ENCODE measurements around the gene PRDM2.

PRDM2 gene

DNA sequence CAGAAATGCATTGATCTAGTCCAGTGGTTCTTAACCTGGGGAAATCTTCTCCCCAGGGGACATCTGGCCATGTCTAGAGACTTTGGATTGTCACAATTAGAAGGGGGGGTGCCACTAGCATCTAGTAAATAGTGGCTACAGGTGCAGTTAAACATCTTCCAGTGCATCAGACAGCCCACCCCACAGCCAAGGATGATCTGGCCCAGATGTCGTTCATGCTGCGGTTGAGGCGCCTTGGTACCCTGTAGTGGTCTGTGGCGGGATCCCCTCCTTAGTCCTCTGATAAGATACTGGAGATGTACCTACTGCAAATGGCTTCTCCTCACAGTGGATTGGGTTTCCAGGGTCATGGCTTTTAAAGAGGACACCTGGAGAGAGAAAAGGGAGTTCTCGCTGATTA, 69.8 kb downstream of the PRDM2 start:
- DNase-seq: no peak

DNA sequence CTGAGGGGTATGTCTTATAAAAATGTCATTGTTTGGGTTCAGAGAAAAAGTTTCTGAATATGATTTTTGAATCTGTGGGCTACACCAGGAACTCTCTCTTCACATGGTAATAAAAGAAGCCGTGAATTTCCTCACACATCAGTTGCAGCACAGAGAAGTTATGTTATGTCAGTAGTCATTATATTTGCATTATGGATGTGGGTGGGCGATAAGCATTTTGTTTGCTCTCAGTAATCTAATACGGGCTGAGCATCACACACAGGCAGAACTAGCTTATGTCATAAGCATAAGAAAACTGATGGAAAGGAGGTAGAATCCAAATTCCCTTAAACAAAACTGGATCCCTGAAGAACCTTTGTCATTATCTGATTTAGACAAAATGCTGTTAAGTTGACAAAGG, 70.8 kb downstream of the PRDM2 start:
- no peak for DNase-seq

DNA sequence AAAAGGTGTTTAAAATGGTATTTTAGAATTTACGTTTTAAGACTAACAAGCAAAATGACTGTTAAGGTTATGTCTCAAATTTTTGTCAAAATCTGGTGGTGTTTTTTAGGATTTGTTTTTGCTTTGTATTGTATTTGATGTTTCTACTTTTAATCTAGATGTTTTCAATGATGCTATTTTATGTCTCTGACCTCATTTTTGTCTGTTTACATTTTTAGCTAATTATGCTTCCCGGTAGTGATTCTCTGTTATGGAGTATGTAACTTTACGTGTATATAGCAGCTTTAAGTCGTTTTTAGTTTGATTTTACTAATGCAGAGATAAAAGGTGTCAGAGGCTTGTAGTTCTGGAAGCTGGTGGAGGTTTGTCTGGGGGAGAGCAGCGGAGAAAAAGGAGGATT, 71.8 kb downstream of the PRDM2 start:
- DNase-seq: no peak

DNA sequence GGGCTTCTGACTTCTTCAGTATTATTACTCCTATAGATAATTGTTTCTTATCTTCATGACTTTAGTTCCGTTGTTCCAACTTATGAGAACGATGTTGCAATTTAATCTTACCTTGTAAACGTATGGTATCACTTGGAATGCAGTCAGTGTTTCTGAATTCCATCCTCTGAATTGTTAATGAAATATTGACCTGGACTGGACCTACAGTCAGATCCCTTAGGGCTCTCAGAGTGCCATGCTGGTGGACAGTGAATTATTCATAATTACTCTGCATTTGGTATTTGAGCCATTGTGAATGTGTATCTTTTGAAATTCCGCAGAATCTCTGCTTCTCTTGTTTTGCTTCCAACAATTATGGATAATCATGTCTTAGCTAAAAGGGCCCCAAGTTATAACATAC, 72.3 kb downstream of the PRDM2 start:
- DNase-seq: no peak

DNA sequence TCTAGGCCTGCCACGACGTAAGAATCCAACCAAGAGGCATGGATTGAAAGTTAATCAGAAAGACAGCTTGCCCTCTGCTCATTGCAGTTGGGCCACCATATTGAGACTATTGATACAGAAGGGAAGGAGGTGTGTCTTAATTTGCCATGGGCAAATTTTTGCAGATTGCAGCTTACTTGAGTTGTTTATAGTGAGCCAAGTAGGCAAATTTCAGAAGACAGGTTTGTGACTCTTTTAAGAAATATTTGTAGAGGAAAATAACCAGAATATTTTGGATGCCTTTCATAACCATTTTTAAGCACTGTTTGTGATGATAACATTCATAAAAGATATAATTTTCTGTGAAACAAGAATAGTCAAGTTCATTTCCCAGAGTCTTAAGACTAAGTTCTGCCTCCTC, 74.1 kb downstream of the PRDM2 start:
- DNase-seq: no peak

DNA sequence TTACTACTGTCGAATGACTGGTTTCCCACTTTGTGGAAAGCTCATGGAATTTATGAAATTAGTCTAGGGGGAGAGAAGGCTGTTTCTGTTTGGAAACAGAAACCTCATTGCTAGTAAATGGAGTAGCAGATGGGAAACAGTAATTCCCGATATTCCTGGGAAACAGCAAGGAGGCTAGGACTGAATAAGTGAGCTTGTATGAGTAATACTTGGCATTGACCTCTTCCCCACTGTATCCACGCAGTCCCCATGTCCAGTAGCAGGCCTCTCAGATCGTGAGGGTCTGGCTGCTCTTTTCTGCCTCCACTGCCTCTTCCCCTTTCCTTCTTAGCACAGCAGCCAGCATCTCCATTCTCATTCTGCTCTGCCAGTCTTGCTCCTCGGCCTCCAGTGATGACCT, 75.5 kb downstream of the PRDM2 start:
- DNase-seq: no peak

DNA sequence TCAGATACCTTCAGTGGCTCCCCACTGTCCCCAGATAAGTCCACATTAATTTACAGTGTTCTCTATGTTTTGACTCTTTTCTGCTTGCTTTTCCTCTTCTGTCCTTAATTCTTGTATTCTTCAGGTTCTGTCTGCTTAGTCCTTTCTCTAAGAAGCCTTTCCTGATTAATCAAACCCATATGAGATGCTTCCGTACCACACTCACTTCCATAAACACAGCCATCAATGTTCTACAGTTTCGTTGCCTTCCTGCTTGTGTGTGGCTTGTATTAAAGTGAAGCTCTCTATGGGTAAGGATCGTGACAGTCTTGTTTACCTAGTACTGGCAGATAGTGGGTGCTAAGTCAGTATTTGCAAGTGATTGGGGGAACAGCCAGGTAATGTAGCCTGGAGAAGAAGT, 75.9 kb downstream of the PRDM2 start:
- no peak for DNase-seq

DNA sequence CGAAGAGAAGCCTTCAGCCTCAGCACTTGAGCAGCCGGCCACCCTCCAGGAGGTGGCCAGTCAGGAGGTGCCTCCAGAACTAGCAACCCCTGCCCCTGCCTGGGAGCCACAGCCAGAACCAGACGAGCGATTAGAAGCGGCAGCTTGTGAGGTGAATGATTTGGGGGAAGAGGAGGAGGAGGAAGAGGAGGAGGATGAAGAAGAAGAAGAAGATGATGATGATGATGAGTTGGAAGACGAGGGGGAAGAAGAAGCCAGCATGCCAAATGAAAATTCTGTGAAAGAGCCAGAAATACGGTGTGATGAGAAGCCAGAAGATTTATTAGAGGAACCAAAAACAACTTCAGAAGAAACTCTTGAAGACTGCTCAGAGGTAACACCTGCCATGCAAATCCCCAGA, 78.4 kb downstream of the PRDM2 start:
- DNase-seq: no peak

DNA sequence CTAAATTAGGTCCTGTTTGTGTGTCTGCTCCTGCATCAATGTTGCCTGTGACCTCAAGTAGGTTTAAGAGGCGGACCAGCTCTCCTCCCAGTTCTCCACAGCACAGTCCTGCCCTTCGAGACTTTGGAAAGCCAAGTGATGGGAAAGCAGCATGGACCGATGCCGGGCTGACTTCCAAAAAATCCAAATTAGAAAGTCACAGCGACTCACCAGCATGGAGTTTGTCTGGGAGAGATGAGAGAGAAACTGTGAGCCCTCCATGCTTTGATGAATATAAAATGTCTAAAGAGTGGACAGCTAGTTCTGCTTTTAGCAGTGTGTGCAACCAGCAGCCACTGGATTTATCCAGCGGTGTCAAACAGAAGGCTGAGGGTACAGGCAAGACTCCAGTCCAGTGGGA, 79.9 kb downstream of the PRDM2 start:
- no peak for DNase-seq

DNA sequence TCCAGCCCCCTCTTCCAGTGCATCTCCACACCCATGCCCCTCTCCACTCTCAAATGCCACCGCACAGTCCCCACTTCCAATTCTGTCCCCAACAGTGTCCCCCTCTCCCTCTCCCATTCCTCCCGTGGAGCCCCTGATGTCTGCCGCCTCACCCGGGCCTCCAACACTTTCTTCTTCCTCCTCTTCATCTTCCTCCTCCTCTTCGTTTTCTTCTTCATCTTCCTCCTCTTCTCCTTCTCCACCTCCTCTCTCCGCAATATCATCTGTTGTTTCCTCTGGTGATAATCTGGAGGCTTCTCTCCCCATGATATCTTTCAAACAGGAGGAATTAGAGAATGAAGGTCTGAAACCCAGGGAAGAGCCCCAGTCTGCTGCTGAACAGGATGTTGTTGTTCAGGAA, 80.8 kb downstream of the PRDM2 start:
- DNase-seq: no peak

DNA sequence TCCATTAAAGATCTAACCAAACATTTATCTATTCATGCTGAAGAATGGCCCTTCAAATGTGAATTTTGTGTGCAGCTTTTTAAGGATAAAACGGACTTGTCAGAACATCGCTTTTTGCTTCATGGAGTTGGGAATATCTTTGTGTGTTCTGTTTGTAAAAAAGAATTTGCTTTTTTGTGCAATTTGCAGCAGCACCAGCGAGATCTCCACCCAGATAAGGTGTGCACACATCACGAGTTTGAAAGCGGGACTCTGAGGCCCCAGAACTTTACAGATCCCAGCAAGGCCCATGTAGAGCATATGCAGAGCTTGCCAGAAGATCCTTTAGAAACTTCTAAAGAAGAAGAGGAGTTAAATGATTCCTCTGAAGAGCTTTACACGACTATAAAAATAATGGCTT, 81.2 kb downstream of the PRDM2 start:
- DNase-seq: no peak

DNA sequence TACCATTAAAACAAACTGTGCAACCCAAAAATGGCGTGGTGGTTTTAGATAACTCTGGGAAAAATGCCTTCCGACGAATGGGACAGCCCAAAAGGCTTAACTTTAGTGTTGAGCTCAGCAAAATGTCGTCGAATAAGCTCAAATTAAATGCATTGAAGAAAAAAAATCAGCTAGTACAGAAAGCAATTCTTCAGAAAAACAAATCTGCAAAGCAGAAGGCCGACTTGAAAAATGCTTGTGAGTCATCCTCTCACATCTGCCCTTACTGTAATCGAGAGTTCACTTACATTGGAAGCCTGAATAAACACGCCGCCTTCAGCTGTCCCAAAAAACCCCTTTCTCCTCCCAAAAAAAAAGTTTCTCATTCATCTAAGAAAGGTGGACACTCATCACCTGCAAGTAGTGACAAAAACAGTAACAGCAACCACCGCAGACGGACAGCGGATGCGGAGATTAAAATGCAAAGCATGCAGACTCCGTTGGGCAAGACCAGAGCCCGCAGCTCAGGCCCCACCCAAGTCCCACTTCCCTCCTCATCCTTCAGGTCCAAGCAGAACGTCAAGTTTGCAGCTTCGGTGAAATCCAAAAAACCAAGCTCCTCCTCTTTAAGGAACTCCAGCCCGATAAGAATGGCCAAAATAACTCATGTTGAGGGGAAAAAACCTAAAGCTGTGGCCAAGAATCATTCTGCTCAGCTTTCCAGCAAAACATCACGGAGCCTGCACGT, 82.1 kb downstream of the PRDM2 start:
- no peak for DNase-seq

DNA sequence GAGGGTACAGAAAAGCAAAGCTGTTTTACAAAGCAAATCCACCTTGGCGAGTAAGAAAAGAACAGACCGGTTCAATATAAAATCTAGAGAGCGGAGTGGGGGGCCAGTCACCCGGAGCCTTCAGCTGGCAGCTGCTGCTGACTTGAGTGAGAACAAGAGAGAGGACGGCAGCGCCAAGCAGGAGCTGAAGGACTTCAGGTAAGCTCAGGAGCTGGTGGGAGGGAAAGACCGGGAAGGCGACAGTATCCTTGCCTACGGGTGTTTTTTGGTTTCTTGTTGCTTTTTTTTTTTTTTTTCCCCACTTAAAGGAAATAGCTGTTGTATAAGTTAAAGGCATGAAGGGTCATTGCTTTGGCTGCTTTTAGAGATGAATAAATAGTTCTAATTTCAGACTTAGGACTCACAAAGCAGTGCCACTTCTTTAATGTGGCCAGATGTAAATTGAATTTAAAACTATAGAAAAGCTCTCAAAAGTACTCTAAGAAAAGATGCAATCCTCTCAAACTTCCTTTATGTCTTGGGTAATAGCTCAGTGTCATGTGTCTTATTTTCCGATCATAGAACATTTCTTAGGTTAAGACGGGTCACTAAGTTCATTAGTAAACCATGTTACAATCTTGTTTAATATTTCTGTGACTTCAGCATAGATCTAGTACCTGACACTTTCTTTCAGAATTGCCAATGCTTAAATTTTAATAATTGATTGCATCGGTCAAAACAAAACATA, 82.8 kb downstream of the PRDM2 start:
- no peak for DNase-seq

DNA sequence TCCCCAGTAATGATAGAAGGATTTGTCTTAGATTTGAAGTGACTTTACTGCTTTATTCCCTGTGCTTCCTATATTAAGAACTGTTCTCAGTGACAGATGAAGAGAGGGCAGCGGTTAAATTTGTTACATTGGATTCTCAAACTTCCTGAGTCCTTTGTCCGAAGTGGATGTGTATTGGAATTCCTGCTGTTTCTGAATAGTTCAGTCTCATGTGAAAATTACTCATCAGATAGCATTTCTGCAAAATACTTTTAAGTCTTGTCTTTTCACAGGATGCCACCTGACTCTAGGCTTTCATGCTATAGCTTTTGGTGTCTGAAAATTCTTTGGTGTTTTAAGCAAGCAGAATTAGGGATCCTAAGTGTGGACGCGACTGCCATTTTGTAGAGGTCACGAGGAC, 83.6 kb downstream of the PRDM2 start:
- no peak for DNase-seq

DNA sequence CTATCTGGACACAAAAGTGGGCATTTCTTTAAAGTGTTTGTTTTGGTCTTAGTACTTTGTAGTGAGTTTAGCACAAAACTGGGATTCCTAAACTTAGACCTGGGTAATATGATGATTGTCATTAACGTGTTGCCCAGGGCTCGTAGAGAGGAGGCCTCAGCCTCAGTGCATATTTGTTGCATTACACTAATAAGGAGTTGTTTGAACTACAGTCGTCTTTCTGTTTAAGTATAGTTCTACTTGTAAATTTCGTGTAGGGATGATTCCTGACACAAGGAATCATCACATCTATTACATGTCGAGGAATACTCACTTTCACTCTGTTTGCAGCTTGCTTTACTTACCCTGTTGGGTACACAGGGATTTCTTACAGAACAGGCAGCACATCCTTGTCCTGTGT, 85.0 kb downstream of the PRDM2 start:
- DNase-seq: no peak

DNA sequence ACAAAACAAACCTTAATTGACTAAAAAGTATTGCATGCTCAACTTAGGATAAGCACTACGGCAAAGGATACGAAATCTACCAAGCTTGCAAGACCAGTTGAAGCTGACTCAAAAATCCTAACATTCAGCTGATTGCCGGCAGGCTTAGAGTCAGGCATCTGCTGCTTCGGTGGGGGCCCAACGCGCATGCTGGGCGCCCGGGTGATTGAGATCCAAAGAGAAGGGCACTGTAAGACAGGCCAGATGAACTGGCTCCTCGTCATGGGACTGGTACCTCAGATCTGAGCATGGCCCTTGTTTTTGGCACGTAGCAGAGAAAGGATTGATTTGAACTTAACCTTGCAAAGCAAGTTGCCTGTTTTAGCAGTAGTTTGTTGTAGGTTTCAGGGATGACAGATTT, 86.6 kb downstream of the PRDM2 start:
- no peak for DNase-seq

DNA sequence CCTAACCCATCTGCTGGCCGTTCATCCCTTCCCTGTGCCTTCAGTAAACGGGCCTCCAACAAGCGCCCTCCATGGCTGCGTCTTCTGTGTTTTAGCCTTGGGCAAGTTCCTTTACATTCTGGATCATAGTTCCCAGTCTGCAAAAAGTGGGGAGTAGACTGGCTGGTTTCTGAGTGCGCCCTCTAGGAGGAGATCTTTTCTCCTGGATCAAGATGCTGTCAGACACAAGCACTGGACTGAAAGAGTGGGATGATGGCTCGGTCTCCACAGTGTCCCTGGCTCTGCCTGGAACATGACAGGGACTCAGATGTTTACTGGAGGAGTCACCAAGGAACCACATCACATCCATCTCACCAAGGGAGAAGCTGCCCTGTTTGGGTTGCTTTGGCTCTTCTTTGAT, 88.8 kb downstream of the PRDM2 start:
- DNase-seq: no peak

DNA sequence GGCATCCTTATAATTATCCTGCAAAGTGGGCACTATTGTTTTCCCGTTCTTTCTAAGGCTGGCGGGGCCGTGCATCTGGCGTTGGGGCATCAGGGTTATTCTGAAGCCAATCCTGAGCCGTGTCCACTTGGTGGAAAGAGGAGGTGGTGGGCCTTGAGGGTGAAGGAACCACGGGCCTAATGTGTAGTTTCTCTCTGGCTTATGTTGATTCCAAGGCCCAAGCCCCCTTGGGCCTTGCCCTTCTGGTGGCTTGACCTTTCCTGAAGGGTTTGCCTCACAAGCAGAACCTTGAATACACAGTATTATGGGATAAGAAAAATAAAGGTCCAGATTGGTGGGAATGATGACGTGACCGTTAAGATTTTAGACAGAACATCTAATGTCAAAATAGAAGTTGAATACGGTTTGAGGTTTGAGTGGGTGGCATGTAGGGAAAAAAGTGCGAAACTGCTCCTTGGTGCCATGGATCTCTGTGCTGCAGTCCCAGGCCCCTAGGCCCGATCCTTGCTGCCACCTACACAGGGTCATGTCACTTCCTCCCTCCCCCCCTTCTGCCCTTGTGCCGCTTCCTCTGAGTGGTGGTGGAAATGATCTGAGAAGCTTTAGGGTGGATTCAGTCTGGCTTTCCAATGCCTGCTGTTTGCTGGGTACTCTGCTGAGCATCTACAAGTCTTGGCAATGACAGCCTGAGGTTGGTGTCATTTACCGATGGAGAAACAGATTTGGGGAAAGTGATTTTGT, 90.5 kb downstream of the PRDM2 start:
- DNase-seq: no peak

DNA sequence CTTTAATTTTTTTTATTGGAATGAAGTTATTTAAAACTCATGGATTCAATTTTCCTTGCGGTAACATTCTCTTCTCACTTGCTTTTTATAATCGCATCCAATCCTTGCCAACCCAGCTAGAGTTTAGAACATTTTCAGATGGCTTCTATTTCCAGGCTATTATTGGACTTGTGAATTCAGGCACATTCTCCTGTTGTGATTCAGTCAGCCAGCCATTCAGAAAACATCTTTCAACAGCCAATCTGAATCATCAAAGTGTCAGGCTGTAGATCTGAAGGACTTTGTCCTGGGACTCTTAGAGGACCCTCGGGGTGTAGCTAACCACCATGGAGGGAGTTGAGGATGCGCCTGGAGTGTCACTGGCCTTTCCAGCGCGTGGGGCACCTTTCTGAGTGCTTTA, 92.4 kb downstream of the PRDM2 start:
- DNase-seq: no peak

DNA sequence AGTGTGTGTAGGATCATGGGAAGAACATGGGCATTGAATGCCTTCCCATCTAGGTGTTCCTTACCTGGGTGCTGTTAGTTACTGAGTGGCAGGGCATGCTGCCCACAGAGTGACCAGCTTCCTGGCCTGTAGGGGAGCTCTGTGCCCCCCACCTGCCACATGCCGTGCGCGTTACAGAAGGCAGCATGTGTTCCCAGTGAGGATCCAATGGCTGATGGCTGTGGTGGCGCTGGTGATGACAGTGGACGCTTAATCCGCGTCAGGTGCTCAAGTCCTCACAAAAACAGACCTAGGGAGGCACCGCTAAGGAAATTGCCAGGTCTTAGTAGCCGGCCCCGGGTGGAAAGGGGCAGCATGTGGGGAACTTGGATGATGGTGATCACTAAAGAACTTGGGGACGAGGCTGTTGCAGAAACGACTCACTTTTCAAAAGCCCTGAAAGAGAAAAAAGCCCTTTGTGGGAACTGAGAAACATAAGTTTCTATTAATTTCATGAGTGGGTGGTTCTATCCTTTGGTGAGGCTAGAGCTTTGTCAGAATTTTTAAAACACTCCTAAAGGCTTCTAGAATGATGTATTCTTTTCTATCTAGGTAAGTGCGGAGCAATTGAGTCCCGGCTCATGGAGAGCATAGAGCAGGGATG, 93.2 kb downstream of the PRDM2 start:
- no peak for DNase-seq

DNA sequence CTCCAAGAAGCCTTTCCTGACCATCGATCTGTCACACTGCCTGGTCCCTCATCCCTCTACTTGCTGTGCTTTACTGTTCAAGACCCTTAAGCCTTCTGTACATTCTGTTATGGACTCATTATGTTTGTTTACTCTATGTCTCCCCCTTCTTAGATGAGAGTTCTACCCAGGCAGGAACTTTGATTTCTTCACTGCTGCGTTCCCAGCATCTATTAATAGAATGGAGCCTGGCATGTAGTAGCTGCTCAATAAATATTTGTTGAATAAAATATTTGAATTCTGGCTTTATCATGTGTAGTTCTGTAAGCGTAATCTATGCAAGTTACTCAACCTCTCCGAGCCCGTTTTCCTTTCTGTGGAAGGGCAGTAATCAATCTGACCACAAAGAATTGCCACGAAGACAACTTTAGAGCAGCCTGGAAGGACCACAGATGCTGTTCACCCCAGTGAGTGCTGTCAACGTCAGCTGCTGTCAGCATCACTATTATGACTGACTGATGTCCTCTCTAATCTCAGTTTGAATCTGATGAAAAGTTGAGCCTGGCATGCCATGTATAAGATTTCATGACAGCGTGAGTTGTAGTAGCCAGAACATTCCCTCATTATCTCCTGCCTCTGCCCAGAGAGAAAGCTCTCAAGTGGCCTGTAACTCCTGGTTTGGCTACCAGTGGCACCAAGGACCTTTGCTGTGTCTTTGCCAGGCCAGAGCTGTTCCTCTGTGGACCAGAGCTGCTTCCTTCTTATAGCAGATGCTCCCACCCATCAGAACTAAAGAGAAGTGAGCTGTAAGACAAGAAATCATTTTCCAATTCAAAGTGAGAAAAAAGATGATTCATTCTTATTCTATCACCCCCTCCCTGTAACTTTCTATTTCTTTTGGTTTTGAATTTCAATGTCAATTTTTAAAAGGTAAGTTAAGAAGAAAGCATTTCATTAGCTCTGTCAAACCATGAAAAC, 94.5 kb downstream of the PRDM2 start:
- no peak for DNase-seq

DNA sequence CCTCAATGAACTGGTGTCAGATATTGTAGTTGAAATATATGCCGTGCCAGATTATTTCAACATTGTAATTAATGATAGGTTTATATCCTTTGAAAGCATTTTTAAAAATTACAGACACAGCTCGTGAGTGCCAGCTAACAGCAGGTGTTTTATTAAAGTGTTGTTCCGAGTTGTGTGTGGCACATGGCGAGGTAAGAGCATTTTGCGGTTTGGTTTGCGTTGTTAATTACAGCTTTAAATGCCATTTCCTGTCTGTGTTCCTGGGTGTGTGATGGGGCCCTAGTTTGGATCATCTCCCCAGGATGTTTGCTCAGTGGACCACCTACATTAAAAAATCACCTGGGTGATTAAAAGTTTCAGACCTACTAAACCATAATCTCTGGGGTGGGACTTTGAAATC, 97.4 kb downstream of the PRDM2 start:
- DNase-seq: peak; percentile 52

DNA sequence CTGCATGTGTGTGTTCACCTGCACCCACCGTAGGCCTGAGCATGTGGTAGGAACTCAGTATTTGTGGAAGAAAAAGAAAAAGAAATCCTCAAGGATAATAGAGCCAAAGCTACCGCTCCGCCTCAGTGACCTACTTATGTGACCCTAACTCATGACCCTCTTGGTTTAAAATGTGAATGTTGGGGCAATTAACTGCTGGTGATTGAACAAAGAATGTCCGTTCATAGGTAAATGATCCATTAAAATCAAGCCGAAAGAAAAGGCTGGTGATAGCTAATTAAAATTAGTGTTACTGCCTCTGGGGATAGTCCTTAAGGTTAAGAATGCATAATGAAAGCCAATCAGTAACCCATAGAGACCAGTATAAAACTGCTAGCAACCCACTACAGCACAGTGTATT, 98.1 kb downstream of the PRDM2 start:
- DNase-seq: no peak
